Measurements from ENCODE around the gene TAF5L.

The TAF5L gene

DNA sequence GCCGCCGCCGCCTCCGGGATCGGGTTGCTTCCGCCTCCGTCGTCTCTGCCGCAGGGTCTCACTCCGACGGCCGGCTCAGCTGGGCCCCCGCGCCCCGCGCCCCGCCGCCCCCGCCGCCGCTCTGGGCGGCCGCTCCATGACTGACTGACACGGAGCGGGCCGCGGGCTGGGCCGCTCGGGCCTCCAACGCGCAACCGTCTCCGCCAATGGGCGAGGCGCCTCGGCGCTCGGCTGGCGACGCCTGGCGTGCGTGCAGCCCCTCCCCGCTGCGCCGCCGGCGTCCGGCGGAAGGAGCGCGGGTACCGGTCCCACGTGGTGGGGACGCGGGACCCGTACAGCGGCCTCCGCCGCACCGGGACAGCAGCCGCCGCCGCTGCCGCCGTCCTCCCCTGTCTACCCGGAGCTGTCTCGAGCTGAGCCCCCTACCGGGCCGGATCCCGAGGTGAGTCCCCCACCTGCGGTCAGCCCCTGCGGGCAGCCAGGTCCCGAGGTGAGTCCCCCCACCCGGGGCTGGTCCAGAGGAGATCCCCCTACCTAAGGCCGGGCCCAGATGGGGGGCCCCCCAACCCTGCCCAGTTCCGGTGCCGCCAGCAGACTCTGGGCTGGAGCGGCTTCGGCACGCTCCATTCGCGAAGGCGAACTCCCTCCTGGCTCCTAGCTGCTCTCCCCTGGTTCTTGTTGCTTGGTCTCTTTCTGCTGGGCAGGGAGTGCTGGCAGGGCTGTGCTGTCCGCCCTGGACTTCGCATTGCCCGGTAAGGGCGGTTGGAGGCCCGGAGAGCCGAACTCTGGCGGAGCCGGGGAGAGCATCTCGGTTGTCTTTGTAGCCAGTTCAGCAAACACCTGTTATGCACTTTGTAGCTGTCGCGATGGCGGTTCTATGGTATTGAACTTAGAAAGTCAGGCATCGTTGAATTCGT is at the start of gene TAF5L, which contains the start of gene URB2:
Gene TAF5L, minus strand, starts transcription at position 208 of the 917 bp plus-strand sequence. CDS start 11,640 bp downstream, outside the sequence.
Gene URB2, plus strand, starts transcription at position 333 of the 917 bp plus-strand sequence. CDS start 1,387 bp downstream, outside the sequence.
- DNase-seq: peak; percentile 76

- DNase-seq: no peak
These were observed 49.5 kb upstream of the TAF5L start for GRCh38 chr1:229675396-229675795.

GRCh38 chr1:229674042-229674441 is 48.1 kb upstream of the TAF5L start:
- no peak for DNase-seq

- no peak for DNase-seq
These were observed 46.3 kb upstream of the TAF5L start for GRCh38 chr1:229672246-229672645.

DNA sequence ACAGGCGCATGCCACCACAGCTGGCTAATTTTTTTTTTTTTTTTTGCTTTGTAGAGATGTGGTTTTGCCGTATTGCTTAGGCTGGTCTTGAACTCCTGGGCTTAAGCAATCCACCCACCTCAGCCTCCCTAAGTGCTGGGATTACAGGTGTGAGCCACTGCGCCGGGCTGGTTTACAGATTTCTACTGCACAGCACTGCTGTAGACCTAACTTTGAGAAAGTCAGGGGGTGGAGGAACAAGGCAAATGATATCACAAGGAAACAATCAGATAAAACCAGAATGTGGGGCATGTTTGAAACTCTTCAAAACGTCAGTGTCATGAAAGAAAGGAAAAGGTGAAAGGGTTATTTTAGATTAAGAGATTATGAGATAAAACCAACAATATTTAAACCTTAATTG is 45.4 kb upstream of the TAF5L start:
- no peak for DNase-seq

- DNase-seq: no peak
These were observed 43.4 kb upstream of the TAF5L start for GRCh38 chr1:229669333-229669732.

DNA sequence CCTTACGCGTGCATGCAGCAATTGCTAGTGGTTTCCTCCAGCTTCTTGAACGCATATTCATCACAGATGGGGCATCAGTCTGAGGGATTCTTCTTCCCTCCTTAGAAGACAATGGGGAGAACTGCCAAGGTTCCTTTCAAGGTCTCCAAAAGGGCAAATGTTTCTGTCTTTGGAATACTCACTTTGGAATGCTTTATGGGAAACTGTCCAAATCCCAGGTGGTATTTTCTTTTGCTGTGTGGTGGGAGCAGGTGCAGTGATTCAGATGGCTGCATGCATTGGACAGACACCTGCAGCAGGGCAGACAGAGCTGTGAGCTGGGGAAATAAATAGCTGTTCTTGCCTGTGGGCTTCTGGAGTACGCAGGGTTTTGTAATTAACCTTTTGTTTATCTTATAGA is 40.7 kb upstream of the TAF5L start:
- DNase-seq: no peak

- no peak for DNase-seq
These were observed 40.1 kb upstream of the TAF5L start for GRCh38 chr1:229665912-229666558.

DNA sequence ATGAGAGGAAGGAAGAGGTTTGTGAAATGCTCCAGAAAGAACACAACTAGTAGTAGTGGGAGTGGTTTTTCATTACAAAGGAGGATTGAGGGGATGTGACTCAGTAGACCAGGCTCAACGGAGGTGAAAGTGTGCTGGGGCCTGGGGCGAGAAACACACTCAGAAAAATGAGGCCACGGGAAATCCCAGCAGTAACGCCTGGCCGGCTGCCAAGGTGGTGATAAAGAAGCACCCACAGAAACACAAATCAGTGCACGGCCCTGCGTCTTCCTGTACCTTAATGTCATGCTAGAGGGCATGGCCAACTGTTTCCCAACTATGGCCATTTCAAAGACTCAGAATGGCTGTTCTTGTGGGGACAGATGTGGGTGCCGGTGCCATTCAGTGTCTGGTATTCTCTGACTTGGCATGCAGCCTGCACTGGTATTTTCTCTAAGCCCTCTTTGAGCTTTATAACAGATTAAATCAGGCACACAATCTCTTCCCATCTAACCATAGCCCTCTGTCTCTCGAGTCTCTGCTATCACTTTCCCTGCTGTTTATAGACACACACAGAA is 38.3 kb upstream of the TAF5L start:
- DNase-seq: peak; percentile 71

DNA sequence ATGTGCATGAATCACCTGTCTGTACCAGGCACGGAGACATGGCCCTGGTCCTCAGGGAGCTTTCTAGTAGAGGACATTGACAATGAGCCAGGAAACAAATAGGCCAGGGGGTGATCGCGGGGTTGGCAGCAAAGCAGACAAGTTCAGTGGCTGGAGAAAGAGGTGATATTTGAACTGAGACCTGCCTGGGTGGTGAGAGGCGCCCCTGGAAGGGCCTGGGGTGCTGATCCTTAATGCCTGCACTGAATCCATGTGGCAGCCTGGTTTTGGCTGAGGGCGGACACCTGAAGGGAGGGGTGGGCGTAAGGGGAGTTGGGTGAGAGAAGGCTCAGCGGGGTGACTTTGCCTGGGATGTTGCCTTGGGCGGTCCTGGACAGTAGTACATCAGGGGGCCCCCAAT is 36.0 kb upstream of the TAF5L start:
- DNase-seq: no peak

DNA sequence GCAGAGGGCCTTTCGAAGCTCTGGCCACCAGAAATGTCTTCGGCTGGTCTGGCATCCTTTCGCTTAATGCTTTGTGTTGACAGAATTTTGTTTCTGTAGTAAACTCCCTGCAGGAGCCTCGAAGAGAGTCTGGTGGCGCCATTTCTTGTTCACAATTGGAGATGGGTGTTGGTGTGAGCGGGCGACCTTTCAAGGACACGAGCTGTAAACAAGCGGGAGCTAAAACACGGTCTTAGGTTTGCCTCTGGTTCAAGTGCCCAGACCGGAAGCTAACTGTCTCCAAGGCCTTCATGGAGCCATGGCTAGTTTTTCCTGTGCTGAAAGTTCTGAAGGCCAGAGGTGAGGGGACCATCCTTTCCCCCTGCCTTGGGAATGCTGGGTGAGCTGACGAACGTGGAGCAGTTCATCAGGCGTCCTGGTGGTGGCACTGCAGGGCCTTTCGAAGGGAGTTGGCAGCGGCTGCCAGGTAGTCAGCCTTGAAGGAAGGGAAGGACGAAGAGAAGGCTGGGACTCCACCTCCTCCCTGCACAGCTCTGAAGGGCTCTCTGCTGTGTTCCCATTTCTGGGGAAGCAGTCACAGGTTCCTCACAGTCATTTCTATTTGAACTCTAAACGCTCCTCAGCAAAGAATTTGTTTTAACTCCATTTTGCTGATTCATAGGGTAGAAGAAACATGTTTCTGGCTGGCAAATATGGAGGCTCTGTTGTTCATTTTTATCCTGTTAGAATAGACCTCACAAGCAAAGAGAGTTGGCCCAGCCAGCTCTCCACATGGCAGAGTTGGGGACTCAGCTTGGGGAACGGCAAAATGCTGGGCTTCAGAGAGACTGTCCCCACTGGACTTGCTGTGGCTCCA is 35.3 kb upstream of the TAF5L start:
- peak; percentile 65 for DNase-seq

- DNase-seq: no peak
These were observed 32.3 kb upstream of the TAF5L start for GRCh38 chr1:229657993-229658755.

- no peak for DNase-seq
These were observed 29.9 kb upstream of the TAF5L start for GRCh38 chr1:229655781-229656180.

- DNase-seq: no peak
These were observed 27.5 kb upstream of the TAF5L start for GRCh38 chr1:229653420-229653819.

- DNase-seq: no peak
These were observed 25.6 kb upstream of the TAF5L start for GRCh38 chr1:229651546-229651945.

DNA sequence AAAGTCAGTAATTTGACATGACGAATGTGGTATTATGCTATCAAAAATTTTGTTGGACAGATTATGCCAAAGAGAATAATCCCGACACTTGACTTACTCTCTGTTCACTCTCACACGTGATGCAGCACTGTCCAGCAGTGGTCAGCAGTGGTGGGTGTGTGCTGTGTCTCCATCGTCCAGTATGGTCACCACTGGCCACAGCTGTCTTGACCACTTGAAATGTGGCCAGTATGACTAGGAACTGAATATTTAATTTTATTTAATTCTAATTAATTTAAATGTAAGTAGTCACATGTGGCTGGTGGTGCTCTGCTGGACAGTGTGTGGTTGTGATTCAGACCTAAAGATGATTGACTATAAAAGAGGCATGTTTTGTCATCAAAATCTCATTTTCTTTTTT is 24.1 kb upstream of the TAF5L start:
- no peak for DNase-seq

GRCh38 chr1:229648406-229648805 is 22.5 kb upstream of the TAF5L start:
- no peak for DNase-seq

- DNase-seq: no peak
These were observed 19.5 kb upstream of the TAF5L start for GRCh38 chr1:229645324-229645993.

GRCh38 chr1:229643996-229644745 is 18.2 kb upstream of the TAF5L start:
- no peak for DNase-seq

DNA sequence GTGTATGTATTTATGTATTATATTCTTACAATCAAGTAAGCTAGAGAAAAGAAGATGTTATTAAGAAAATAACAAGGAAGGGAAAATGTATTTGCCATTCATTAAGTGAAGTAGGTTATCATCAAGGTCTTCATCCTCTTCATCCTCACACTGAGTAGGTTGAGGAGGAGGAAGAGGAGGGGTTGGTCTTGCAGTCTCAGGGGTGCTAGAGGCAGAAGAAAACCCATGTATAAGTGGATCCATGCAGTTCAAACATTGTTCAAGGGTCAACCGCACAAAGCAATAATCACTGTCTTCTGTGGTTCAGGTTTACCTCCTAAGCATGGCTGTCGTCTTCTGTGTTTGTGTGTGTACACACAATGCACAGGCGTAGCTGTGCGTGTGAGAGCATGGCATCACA is 17.0 kb upstream of the TAF5L start:
- no peak for DNase-seq

- DNase-seq: no peak
These were observed 16.5 kb upstream of the TAF5L start for GRCh38 chr1:229642376-229642775.
